GM18508 (cell line): Measurements from ENCODE around the gene RPP14.
"Not testable (repeated sequence)": the region's sequence is repeated elsewhere in the genome, so short reads cannot be mapped to it uniquely, and the experiment has no call there.

Experiments
- ATAC-seq: cut with Tn5 transposase; IDR thresholded peaks from one replicate; pipeline ENCODE4 v1.9.1; 2021; ENCODE audit warnings: moderate number of reproducible peaks; ENCODE audit not compliant: insufficient read depth, unreplicated experiment

The RPP14 gene

GRCh38 chr3:58305882-58306711 lies at the start of gene RPP14, which contains the start of gene HTD2:
Gene RPP14 (plus strand): TSS chr3:58306245. CDS start chr3:58310330, 4,085 bp downstream.
Gene HTD2 (plus strand): TSS chr3:58306520. CDS start chr3:58317614, 11,094 bp downstream.
- peak; percentile 68 for ATAC-seq

GRCh38 chr3:58256511-58256910 lies 49.5 kb upstream of the RPP14 start:
- no peak for ATAC-seq

GRCh38 chr3:58258392-58259055 lies 47.5 kb upstream of the RPP14 start:
- ATAC-seq, result no peak

GRCh38 chr3:58260261-58260731 lies 45.7 kb upstream of the RPP14 start:
- ATAC-seq, result no peak

- ATAC-seq, result no peak
These were observed 45.3 kb upstream of the RPP14 start for GRCh38 chr3:58260733-58261132.

- ATAC-seq, result no peak
These were observed 43.9 kb upstream of the RPP14 start for GRCh38 chr3:58261954-58262666.

GRCh38 chr3:58266577-58266976 lies 39.5 kb upstream of the RPP14 start:
- ATAC-seq, result no peak

- ATAC-seq, result not testable (repeated sequence)
These were observed 38.5 kb upstream of the RPP14 start for GRCh38 chr3:58267543-58267942.

GRCh38 chr3:58269356-58269755 lies 36.7 kb upstream of the RPP14 start:
- no peak for ATAC-seq

- no peak for ATAC-seq
These were observed 35.6 kb upstream of the RPP14 start for GRCh38 chr3:58270485-58270884.

- no peak for ATAC-seq
These were observed 34.0 kb upstream of the RPP14 start for GRCh38 chr3:58271901-58272501.

- ATAC-seq, result no peak
These were observed 33.2 kb upstream of the RPP14 start for GRCh38 chr3:58272891-58273290.

GRCh38 chr3:58273362-58273761 lies 32.7 kb upstream of the RPP14 start:
- ATAC-seq, result not testable (repeated sequence)

- no peak for ATAC-seq
These were observed 31.9 kb upstream of the RPP14 start for GRCh38 chr3:58274027-58274614.

- ATAC-seq, result no peak
These were observed 25.0 kb upstream of the RPP14 start for GRCh38 chr3:58281069-58281468.

- ATAC-seq, result no peak
These were observed 20.7 kb upstream of the RPP14 start for GRCh38 chr3:58285334-58285733.

GRCh38 chr3:58287354-58287753 lies 18.7 kb upstream of the RPP14 start:
- ATAC-seq, result no peak

GRCh38 chr3:58288011-58288728 lies 17.9 kb upstream of the RPP14 start:
- no peak for ATAC-seq

GRCh38 chr3:58288964-58289613 lies 17.0 kb upstream of the RPP14 start:
- not testable (repeated sequence) for ATAC-seq
